GM20000 (cell line): ENCODE data around the gene C3.

Source experiments
- DNase-seq: peaks from one replicate; pipeline ENCODE4 v3.0.0; 2012; ENCODE audit warnings: low spot score
- TF ChIP-seq, protein P1 (sequence below): IDR thresholded peaks from 2 replicates; pipeline ENCODE4 v1.5.1; 2012; ENCODE audit warnings: mild to moderate bottlenecking, control low read depth; ENCODE audit errors: extremely low read depth, missing control alignments

Gene C3

DNA sequence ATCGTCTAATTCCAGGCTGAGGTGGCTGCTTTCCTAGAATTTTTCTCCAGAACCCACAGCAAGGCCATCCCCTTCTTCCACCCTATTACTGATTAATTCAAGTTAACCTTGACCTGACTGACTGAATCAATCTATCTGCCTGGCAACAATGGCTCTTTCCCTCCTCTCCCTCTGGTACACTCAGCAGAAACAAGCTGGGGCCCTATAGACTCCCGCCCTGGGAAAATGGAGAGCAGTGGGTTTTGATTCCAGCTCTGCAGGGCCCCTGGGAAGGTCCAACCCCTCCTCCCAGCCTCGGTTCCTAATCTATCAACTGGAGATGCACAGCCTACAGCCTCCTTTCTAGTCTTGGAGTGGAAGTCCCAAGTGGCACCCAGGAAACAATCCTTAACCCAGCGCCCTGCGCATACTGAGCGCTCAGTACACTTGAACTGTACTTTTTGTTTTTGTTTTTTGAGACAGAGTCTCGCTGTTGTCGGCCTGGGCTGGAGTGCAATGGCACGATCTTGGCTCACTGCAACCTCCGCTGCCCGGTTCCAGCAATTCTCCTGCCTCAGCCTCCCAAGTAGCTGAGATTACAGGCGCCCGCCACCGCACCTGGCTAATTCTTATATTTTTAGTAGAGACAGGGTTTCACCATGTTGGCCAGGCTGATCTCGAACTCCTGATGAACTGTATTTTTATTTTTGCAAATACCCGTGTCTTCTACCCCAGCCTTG is 5.2 kb upstream of the C3 start:
- TF ChIP-seq, protein P1, sequence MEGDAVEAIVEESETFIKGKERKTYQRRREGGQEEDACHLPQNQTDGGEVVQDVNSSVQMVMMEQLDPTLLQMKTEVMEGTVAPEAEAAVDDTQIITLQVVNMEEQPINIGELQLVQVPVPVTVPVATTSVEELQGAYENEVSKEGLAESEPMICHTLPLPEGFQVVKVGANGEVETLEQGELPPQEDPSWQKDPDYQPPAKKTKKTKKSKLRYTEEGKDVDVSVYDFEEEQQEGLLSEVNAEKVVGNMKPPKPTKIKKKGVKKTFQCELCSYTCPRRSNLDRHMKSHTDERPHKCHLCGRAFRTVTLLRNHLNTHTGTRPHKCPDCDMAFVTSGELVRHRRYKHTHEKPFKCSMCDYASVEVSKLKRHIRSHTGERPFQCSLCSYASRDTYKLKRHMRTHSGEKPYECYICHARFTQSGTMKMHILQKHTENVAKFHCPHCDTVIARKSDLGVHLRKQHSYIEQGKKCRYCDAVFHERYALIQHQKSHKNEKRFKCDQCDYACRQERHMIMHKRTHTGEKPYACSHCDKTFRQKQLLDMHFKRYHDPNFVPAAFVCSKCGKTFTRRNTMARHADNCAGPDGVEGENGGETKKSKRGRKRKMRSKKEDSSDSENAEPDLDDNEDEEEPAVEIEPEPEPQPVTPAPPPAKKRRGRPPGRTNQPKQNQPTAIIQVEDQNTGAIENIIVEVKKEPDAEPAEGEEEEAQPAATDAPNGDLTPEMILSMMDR, result no peak
- no peak for DNase-seq

GRCh38 chr19:6724631-6725492 is 4.4 kb upstream of the C3 start:
- DNase-seq, result no peak

DNA sequence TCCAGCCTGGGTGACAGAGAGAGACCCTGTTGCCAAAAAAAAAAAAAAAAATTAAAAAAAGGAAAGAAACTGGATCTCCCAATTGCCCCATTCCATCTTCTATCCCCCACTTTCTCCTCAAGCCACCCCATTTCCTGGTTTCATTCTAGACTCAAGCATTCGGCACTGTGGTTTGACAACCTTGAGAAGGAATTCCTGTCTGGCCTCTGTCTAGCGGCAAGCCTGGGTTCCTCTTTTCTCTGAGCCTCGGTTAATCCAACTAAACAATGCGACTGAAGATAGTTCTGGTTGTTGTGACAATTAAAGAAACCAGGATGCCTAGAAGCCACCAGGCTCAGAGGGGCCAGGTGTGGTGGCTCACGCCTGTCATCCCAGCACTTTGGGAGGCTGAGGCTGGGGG is 3.3 kb upstream of the C3 start:
- DNase-seq, result no peak
- TF ChIP-seq, protein P1, result no peak

More at GRCh38 chr19:6724631-6725492, 4.4 kb upstream of the C3 start:
- TF ChIP-seq, protein P1, result no peak

GRCh38 chr19:6723108-6723618 is 2.7 kb upstream of the C3 start:
- no peak for DNase-seq
- TF ChIP-seq, protein P1, result no peak

DNA sequence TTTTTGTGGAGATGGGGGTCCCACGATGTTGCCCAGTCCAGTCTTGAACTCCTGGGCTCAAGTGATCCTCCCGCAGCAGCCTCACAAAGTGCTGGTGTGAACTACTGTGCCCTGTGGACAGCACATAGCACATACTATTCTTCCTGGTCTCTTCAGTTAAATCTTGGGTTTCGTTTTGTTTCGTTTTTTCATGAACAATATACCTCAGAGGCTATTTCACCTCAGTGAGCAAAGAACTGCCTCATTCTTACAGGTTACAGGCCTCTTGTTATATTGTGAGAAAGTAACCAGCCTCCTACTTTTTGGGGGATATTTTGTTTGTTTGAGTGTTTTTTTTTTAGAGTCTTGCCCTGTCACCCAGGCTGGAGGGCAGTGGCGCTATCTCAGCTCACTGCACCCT is 1.3 kb upstream of the C3 start:
- peak; percentile 83 for DNase-seq

GRCh38 chr19:6721138-6721474 is 656 bp upstream of the C3 start:
- DNase-seq, result no peak
- TF ChIP-seq, protein P1, result no peak

More for the DNA sequence above, 1.3 kb upstream of the C3 start:
- TF ChIP-seq, protein P1, result no peak

GRCh38 chr19:6719992-6720368 is 470 bp downstream of the C3 start:
- TF ChIP-seq, protein P1, result no peak
- DNase-seq, result no peak
